NCI-H1092 treated with DMSO at 0.1 percent for 48 hours (cell line): ENCODE results near the gene ZNF236.
A peak's percentile ranks its signal among the peaks of the same experiment; 100 is the strongest.
"Not testable (repeated sequence)": the region's sequence is repeated elsewhere in the genome, so short reads cannot be mapped to it uniquely, and the experiment has no call there.

ENCODE experiments used
- DNase-seq: peaks from one replicate; lab custom pipeline; 2025; lab: John Stamatoyannopoulos, UW

The ZNF236 gene

GRCh38 chr18:76822506-76823160 is at the start of gene ZNF236:
ZNF236 (plus strand) TSS chr18:76822557; CDS start chr18:76822608, 51 bp downstream.
- peak; percentile 61 for DNase-seq

- no peak for DNase-seq
These were observed 49.7 kb upstream of the ZNF236 start for GRCh38 chr18:76772665-76773064.

DNA sequence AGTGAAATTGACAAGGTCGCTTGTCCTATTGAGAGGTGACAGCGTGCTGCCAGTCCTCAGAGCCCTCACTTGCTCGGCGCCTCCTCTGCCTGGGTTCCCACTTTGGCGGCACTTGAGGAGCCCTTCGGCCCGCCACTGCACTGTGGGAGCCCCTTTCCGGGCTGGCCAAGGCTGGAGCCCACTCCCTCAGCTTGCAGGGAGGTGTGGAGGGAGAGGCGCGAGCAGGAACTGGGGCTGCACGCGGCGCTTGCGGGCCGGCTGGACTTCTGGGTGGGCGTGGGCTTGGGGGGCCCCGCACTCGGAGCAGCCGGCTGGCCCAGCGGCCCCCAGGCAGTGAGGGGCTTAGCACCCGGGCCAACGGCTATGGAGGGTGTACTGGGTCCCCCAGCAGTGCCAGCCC is 45.3 kb upstream of the ZNF236 start:
- not testable (repeated sequence) for DNase-seq

GRCh38 chr18:76783786-76784484 is 38.4 kb upstream of the ZNF236 start:
- DNase-seq, result no peak

DNA sequence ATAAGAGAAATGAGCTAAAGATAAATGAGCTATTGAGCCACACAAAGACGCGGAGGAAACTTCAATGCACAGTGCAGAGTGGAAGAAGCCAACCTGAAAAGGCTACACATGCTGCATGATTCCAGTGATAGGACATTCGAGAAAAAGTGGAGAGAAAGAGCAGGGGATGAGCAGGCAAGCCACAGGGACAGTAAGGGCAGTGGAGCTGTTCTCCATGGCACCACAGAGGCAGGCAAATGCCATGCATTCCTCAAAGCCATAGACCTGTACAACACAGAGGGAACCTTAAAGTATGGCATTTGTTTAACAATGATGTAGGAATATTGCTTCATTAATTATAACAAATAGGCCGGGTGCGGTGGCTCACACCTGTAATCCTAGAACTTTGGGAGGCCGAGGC is 36.5 kb upstream of the ZNF236 start:
- no peak for DNase-seq

GRCh38 chr18:76788571-76789317 is 33.6 kb upstream of the ZNF236 start:
- no peak for DNase-seq

GRCh38 chr18:76791106-76791505 is 31.3 kb upstream of the ZNF236 start:
- no peak for DNase-seq

DNA sequence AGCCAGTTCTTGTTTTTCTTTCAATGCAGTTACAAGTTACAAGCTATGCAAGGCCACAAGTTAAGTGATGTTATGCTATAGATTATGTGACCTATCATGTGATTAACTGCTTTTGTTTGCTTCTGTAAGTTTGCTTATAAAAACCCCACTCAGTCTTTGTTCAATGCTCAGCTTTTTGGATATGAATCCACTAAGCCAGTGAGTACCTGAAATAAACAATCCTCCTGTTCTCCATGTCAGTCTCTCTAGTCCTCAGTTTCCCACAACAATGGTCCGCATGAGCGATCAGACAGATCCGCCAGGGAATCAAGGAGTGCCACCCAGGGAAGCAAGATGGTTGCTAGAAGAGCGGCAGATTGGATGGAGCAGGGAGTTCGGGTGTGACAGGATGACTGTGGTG is 30.7 kb upstream of the ZNF236 start:
- no peak for DNase-seq

GRCh38 chr18:76794326-76794725 is 28.0 kb upstream of the ZNF236 start:
- no peak for DNase-seq

DNA sequence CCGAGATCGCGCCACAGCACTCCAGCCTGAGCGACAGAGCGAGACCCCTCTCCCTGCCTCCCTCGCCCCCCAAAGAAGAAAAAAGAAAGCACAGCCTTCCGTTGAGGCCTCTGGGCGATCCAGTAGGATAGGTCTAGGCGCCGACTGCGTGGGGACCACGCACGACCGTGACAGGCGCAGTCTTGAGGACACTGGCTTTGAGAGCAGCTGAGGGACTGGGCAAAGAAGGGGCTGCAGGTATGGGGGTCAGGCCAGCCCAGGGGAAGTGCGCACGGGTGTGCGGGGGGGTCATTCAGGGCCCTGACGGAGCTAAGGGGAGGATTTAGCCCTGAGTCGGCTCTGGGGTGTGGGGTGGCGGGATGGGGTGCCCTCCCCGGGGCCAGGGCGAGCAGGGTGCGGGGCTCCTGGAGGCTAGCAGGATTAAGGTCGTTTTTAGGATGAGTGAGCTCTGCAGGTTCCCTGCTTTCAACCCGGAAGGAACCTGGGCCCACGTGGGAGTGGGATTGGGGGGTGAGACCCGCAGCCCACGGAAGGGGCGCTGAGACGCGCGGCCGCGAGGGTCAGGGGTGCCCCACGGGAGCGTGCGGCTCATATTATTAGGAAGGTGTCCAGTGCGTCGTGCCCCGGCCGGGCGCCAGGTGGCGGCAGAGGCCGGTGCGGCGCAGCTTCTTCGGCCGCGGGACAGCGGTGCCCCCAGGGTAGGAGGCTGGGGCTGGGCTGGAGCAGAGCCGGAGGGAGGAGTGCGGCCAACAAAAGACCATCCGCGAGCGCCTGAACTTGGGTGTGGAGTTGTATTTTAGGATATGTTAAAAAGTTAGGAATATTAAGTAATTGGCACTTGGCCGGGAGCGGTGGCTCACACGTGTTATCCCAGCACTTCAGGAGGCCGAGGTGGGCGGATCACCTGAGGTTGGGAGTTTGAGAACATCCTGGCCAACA is 20.5 kb upstream of the ZNF236 start:
- peak; percentile 42 for DNase-seq

- DNase-seq, result no peak
These were observed 18.9 kb upstream of the ZNF236 start for GRCh38 chr18:76803413-76803812.

DNA sequence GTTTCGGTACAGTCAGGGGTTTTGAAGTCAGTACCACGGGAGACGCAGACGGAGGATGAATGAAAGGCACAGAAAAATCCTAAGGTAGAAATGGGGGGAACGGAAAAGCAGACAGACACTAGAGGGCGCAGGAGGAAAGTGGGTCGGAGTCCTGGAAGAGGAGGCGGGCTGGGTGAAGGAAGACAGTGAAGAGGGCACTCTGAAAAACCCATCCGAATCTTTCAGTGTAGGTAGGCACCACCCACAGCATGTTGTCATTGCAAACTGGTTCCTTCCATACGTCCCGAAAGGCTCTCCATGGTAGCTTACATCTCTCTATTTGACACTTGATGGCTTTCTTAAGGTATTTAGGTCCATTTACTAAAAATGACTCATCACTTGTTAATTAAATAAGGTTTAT is 18.5 kb upstream of the ZNF236 start:
- peak; percentile 78 for DNase-seq

GRCh38 chr18:76805221-76805620 is 17.1 kb upstream of the ZNF236 start:
- DNase-seq, result no peak

- DNase-seq, result no peak
These were observed 16.1 kb upstream of the ZNF236 start for GRCh38 chr18:76806301-76806700.

DNA sequence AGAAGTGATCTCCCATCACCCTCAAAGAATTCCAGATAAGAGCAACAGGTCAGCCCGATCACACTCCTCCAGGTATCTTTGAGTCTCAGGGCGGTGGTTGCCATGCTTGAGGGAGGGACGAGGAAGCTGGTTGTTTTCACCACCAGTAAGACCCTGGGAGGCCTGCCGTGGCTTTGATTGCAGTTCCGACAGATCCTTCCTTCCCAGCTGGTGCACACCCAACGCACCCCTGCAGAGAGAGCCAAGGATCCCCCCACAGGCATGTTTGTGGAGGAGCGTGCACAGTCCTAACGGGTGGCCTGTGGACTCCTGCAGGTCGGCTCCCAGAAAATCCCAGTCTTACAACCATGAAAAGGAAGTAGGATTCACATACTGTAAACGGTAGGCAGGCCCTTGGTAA is 13.8 kb upstream of the ZNF236 start:
- DNase-seq, result no peak

GRCh38 chr18:76811530-76811929 is 10.8 kb upstream of the ZNF236 start:
- not testable (repeated sequence) for DNase-seq

- DNase-seq, result no peak
These were observed 8.1 kb upstream of the ZNF236 start for GRCh38 chr18:76814256-76814655.

DNA sequence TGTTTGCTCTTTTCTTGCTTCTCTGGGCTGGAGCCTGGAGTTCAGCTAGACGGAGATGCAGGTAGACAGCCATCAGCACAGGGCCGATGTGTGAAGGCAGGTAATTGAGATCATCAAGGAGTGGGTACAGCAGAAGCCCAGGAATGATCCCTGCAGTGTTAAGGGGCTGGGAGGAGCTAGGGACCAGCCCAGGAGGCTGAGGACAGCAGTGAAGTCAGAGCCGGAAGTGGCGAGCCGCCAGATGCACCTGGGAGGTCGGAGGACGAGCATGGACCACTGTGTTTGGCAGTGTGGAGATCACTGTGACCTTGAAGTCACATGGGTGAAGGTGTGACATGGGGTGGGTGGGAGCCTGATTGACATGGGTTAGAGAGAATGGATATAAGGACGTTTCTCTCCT is 6.2 kb upstream of the ZNF236 start:
- DNase-seq, result no peak

DNA sequence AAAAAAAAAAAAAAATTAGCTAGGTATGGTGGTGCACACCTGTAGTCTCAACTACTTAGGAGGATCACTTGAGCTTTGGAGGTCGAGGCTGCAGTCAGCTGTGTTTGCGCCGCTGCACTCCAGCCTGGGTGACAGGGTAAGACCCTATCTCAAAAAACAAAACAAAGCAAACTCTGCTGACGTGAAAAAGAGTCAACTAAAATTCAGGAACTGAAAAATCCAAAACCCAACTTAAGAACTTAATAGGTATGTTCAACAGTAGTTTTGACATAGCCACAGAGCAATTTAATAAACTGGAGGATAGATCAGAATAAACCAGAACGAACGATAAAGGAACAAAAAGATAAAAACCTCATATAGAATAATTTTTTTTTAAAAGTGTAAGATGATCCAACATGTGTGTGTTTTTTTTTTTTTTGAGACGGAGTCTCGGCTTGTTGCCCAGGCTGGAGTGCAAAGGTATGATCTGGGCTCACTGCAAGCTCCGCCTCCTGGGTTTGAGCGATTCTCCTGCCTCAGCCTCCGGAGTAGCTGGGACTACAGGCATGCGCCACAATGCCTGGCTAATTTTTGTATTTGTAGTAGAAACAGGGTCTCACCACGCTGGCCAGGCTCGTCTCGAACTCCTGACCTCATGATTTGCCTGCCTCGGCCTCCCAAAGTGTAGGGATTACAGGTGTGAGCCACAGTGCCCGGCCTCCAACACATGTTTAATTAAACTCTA is 4.3 kb upstream of the ZNF236 start:
- DNase-seq, result no peak

DNA sequence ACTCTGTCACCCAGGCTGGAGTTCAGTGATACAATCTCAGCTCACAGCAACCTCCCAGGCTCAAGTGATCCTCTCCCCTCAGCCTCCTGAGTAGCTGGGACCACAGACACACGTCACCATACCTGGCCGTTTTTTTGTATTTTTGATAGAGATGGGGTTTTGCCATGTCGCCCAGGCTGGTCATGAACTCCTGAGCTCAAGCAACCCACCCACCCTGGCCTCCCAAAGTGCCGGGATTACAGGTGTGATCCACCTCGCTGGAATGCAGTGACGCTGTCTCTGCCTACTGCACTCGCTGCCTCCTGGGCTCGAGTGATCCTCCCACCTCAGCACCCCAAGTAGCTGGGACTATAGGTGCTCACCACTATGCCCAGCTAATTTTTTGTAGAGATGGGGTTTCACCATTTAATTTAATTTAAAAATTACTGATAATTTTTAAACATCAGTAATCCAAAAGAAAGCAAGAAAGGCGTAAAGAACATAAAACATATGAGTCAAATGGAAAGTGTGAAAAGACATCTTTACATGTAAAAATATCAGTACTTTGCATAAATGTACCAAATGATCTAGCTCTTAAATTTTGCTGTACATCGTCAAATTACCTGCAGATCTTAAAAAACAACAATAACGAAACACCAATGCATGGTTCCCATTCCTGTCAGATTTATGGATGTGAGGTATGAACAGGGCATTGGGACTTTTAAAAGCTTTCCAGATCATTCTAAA is 2.8 kb upstream of the ZNF236 start:
- DNase-seq, result no peak
